ENCODE measurements around the gene ZNF619.

The ZNF619 gene

DNA sequence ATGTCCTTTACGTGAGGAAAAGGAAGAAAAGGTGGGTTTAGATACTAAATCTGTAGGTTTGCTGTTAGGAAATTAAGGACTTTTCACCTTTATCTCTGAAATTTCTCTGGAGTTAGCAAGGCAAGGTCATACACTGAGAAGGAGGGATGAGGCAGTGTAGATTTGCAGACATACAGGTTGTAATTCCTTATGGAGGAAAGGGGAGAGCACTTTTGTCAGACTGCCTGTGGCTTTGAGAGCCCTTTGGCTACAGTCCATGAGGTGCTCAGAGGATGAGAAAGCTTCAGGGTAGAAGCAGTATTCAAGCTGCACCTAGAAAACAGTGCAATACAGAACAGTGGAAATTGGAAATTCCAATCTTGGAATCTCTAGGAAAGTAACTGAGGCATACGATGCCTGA lies 11.5 kb upstream of the ZNF619 start:
- DNase-seq (ENCODE audit: low read depth) = no peak

DNA sequence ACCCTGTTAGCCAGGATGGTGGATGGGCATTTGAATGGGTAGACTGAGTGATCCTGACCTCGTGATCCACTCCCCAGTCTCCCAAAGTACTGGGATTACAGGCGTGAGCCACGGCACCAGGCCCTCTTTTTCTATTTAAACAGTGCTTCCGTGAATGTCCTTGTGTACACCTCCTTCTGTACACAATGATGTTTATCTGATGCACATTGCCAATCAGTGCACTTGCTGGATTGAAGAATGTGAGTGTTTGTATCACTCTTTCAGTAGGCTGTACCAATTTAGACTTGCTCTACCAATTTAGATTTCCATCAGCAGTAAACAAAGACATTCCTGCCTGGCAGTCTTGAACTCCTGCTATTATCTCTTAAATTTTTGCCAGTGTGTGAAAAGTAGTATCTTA lies 8.9 kb upstream of the ZNF619 start:
- DNase-seq (ENCODE audit: low read depth) = no peak

DNA sequence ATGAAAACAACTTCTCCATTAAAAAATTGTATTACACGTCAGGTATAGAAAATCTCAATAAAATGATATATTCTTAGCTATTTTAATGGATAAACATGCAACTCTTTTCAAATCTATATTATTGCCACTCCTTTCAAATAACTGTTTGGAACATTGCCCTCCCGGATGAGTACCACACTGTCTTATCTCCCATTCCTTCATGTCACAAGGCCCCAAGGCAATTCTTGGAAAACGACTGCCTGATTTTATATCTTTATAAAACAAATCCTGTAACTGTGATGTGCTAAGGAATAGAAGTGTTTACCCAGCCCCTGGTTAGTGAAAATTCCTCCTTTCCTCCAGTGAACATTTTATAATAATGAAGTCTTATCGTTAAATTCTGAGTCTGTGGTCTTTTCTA lies 6.2 kb upstream of the ZNF619 start:
- DNase-seq (ENCODE audit: low read depth) = no peak

DNA sequence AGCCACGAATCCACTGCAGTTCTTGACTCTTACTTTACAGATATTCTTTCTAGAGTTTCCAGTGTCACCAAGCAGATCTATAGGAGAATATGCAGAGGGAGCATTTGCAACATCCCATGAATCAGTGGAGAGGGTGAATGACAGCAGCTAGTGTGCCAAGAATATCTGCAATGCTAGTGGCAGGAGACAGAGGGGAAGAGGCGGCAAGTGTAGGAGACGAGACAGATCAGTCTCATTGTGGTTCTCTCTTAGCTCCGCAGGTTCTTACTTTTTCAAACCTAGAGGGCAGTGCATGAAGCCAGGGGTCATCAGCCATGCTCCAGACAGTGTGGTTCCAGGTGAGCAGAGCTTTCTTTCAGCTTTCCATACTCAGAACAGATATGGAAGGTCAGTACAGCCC lies 744 bp downstream of the ZNF619 start:
- DNase-seq (ENCODE audit: low read depth) = no peak

DNA sequence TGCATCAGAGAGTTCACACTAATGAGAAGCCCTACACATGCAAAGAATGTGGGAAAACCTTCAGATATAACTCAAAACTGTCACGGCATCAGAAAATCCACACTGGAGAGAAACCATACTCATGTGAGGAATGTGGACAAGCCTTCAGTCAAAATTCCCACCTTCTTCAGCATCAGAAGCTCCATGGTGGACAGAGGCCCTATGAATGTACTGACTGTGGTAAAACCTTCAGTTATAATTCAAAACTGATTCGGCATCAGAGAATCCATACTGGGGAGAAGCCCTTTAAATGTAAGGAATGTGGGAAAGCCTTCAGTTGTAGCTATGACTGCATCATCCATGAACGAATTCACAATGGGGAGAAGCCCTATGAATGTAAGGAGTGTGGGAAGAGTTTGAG lies 10.2 kb downstream of the ZNF619 start:
- no peak for DNase-seq (ENCODE audit: low read depth)

DNA sequence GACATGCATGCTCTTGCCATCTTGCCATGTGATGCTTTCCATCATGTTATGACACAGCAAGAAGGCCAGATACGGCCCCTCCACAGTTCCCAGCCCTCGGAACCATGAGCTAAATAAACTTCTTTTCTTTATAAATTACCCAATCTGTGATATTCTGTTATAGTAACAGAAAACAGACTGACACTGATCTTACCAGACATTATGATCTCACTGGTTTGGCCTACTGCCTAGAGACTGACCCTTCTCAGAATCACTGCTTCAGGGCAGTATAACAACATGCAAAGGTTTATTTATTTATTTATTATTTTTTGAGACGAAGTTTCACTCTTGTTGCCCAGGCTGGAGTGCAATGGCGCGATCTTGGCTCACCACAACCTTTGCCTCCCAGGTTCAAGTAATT lies 14.0 kb downstream of the ZNF619 start:
- no peak for DNase-seq (ENCODE audit: low read depth)

DNA sequence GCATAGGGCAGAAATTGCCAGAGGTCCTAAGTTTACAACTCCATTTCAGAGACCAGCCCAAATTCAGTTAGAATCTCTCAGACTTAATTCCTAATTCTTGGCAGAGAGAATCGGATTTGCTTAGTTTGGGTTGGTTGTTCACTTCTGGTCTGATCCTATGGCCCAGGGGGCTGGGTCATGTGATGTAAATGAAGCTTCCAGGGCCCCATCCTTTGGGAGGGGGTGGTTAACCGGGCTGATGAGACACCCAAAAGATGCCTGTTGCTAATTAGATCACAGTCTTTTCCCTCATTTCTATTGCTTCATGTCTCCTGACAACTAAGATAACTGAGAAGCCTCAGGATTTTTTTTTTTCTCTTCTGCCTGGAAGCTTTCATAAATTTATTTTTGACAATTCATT lies 17.8 kb downstream of the ZNF619 start:
- DNase-seq (ENCODE audit: low read depth) = no peak

DNA sequence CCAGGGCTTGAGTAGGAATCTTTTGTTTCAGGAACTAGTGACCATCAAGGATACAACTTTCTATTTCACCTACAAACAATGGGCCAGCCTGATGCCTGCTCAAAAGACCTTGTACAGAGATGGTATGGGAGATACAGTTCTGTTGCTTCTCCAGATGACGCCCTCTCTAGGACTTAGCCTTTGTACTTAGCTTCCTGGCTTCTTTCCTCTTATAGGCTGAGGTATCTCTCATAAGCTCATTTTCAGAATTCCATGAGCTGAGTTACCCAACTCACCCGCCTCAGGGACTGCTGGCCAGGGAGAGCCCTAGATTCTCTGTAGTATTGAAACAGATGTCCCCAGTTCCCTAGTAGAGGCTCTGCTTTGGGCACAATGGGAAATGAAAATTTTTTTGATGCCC lies 20.4 kb downstream of the ZNF619 start:
- DNase-seq (ENCODE audit: low read depth) = no peak

DNA sequence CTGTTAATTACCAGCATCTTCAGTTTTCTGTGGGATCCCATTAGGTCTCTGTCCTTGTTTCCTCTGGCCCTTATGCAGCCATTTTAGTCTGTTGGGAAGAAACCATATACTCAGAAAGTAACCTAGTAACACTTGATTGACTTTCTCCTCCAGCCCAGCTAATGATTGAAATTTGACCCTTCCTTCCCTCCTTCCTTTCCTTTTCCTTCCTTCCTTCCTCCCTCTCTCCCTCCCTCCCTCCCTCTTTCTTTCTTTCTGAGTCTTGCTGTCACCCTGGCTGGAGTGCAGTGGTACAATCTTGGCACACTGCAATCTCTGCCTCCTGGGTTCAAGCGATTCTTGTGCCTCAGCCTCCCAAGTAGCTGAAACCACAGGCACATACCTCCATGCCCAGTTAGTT lies 23.0 kb downstream of the ZNF619 start:
- no peak for DNase-seq (ENCODE audit: low read depth)

DNA sequence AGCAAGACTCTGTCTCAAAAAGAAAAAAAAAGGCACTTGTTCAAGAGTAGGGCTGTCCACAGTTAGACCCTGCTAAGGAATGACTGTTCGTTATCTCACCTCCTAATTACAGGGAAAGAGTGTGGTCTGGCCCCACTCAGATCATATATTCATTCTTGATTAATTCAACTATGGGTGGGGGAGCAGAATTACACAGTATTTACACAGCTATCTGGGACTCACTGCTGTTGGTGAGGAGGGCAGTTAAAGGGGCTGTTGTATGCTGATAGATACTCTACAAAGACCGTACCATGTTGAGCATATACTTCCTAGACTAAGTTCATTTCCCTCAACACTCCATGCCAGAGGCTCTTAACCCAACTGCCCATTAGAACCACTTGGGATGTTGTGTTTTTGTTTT lies 25.1 kb downstream of the ZNF619 start:
- no peak for DNase-seq (ENCODE audit: low read depth)

DNA sequence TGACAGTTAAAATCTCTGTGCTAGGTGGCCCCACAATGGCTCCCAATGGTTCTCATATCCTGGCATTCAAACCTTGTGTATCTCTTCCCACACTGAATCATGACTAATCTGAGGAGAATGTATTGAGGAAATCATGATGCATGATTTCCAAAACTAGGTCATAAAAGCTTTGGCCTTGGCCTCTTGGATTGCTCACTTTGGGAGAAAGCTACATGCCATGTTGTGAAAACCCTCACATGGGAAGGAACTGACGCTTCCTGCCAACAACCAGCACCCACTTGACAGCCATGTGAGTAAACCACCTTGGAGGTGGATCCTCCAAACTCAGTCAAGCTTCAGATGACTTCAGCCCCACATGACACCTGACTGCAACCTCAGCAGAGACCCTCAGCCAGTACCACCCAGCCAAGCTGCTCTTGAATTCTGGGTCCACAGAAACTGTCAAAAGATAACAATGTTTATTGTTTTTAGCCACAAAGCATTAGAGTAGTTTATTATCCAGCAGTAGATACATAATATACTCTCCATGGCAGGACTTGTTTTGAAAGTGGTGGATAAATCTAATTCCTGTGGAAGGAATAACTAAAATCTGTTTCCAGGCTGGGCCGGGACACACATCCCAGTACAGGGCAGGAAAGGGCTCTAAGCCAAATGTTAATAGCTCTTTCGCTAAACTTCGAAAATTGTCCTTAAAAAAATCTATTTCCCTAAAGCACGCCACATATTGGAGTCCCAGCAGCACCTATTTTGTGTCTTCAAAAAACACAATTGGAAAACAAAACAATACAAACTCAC lies 27.9 kb downstream of the ZNF619 start:
- peak; percentile 95 for DNase-seq (ENCODE audit: low read depth)

DNA sequence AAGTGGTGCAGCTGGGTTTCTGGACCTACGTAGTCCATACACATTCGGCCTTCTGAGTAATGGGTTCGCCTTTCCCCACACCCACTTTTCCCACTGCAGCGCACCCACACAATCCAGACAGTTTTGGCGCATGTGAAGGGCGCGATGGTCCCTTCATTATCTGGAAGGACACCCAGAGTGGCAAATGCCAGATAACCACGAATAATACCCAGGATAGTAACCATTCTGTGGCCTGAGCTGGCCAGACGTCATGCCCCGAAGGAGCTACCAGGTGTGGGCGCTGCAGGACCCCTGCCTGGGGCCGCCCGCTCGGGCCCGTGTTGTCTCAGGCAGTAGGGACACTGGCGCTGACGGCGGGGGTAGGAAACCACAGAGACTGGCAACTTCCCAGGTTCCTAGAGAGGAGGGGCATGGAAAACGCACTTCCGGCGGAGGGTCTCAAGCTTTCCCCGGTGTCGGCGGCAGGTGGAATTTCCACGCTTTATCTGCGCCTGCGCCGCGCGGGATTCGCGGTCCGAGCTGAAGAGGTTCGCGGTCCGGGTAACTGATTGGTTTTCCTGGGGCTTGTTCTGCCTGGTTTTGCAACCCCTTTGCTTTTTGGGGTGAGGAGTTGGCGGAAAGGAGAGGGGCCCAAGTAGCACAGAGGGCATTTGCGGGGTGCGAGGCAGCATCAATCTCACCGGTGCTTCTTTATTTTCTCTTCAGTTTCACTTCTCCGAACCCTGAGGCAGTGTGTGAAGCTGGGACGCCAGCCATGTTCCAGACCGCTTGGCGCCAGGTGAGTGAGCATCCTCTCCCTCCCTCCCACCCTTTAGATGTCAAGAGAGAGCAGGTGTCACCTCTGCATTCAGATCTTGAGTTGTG lies 28.9 kb downstream of the ZNF619 start, which contains the start of gene ZNF620:
ZNF620 (plus strand) TSS at position 441 of the 864 bp plus-strand sequence; CDS start at position 755, 314 bp downstream.
- no peak for DNase-seq (ENCODE audit: low read depth)

DNA sequence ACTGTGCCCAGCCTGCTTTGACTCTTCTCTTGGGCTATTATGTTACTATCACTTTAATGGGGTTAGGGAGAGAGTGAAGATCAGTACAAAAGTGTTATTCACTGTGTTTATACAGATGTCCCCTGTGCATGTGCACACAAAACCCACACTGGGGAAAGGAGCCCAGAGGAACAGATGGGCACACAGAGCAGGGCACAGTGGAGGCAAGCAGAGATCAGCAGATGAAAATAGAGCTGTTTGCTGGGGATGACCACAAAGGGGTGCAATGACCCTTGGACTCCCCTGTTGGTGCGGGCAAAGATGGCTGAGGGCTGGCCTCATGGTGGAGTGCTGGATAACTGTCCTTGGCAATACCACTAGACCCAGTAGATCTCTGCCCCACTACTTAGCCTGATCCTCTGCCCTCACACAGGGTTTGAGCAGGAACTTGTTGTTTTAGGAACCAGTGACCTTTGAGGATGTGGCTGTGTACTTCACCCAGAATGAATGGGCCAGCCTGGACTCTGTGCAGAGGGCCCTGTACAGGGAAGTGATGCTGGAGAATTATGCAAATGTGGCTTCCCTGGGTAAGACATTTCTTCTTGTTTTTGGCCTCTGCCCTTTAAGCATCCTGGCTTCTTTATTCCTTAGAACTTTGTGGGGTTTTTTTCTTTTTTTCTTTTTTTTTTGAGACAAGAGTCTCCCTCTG lies 34.3 kb downstream of the ZNF619 start:
- no peak for DNase-seq (ENCODE audit: low read depth)

DNA sequence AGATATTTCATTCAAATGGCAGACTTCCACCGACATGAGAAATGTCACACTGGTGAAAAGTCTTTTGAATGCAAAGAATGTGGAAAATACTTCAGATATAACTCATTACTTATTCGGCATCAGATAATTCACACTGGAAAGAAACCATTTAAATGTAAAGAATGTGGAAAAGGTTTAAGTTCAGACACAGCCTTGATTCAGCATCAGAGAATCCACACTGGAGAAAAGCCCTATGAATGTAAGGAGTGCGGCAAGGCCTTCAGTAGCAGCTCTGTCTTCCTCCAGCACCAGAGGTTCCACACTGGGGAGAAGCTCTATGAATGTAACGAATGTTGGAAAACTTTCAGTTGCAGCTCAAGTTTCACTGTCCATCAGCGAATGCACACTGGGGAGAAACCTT lies 39.3 kb downstream of the ZNF619 start:
- DNase-seq (ENCODE audit: low read depth) = no peak

DNA sequence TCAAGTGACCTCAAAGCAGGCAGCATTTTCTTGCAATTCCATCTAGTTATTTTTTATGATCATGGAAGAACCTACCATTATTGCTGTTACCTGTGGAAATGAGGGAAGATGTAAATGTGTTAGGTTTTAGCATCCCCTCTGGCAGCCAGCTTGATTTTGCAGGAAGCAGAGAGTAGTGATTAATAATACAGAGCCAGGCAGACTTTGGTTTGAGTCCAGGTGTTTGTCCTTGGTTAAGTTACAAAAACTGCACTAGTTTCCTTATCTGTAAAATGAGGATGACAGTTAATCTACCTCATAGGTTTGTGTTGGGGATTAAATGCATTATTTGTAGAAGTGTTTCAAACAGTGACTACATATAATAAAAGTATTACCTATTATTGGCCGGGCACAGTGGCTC lies 41.1 kb downstream of the ZNF619 start:
- no peak for DNase-seq (ENCODE audit: low read depth)

DNA sequence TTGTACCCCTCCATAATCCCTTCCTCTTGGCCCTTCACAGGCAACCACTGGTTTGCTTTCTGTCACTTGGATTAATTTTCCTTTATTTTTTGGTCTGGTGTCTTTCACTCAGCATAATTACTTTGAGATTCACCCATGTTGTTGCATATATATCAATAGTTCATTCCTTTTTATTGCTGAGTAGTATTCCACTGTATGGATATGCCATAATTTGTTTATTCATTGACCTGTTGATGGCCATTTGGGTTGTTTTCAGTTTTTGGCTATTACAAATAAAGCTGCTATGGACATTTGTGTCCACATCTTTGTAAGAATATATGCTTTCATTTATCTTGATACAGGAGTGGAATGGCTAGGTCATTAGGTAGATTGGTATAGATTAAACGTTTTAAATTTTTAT lies 41.9 kb downstream of the ZNF619 start:
- DNase-seq (ENCODE audit: low read depth) = no peak

DNA sequence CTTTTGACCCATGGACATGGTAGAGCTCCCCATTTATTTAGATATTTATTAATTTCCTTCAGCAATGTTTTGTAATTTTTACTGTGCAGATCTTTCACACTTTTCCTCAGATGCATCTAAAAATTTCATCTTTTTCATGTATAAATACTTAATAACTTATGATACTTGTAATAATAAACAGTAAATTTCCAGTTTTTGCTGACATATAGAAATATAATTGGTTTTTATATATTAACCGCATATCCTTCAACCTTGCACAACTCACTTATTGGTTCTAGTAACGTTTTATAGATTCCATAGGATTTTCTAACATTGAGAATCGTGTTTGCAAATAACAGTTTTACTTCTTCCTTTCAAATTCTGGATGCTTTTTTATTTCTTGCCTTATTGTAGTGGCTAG lies 44.3 kb downstream of the ZNF619 start:
- no peak for DNase-seq (ENCODE audit: low read depth)

DNA sequence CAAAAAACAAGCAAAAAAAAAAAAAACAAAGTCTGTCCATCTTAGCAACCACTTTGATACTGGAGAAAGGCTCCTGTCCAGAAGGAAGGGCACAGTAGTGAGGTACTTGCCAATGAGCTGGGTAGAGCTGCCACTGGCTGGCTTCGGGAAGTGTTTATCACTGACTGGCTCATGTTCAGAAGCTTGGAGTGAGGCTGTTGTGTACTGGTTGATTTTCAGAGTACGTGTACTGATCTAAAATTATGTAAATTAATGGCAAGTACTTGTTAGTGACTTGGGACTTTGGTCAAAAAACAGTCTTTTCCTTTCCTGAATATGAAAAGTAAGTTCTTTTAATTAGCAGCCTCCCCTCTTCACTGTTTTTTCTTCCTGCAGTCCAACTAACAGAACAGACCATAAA lies 46.9 kb downstream of the ZNF619 start:
- no peak for DNase-seq (ENCODE audit: low read depth)

DNA sequence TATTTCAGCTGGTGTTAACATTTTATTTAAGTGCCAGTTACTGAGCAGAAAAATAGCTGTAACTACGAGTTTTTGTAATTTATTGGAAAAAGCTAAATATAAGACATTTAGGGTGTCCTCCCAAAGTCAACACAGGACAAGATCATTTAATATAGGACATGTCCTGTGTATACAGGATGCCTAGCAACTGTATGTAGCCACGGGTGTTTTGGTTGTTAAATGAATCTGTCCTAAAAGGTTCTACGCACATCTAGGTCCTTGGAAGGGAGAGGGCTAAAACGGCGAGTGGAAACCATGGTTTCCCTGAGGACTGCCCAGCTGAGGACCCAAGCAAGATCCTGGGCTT lies 47.3 kb downstream of the ZNF619 start:
- DNase-seq (ENCODE audit: low read depth) = no peak

DNA sequence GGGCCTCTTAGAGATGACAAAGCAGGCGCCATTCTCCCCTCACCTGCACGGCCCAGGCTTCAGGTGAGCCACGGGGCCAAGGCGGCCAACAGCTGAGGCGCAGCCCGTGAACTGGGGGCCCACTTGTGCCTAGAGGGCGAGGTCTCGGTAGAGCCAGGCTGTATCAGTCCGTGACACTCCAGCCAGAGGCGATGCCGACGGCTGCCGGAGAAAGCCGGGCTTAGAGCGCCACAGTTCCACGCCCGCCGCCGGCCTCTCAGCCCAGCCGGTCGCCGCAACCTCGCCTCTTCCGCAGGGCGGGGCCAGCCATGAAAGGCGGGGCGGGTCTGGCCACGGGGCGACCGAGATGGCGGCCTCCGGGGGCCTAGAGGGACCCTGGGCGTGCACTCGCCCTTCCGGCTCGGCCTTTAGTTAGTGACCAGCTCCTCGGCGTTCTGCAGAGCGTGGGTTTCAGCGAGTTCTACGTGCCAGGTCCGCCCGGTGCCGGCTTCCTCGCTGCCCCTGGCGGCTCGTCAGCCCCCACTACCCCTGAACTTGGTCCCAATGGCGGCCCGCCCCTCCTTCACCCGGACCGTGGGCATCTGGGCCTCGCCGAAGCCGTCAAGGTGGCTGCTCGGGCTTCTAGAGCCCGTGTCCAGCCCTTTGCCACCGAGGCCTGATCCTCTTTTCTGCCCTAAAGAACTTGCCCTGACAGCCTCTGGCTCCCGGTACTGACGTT lies 47.8 kb downstream of the ZNF619 start, which contains the start of gene ZNF621:
ZNF621 (plus strand) TSS at position 393 of the 718 bp plus-strand sequence. CDS start 881 bp downstream, outside the sequence.
- peak; percentile 65 for DNase-seq (ENCODE audit: low read depth)

DNA sequence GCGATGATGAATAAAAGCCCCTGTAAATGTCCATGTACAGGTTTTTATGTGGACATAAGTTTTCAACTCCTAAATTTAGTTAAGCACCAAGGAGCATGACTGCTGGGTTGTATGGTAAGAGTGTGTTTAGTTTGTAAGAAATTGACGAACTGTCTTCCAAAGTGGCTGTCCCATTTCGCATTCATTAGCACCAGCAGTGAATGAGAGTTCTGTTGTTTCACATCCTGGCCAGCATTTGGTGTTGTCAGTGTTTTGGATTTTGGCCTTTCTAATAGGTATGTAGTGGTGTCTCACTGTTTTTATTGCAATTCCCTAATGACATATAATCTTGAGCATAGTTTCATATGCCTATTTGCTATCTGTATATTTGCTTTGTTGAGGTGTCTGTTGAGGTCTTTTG lies 51.5 kb downstream of the ZNF619 start:
- DNase-seq (ENCODE audit: low read depth) = no peak

DNA sequence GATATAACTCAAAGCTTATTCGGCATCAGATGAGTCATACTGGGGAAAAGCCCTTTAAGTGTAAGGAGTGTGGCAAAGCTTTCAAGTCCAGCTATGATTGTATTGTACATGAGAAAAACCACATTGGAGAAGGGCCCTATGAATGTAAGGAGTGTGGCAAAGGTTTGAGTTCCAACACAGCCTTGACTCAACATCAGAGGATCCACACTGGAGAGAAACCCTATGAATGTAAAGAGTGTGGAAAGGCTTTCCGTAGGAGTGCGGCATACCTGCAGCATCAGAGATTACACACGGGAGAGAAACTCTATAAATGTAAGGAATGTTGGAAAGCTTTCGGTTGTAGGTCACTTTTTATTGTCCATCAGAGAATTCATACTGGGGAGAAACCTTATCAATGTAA lies 55.3 kb downstream of the ZNF619 start:
- no peak for DNase-seq (ENCODE audit: low read depth)
